H1 (cell line): ENCODE measurements around the gene DEFB112. TPM values are rescaled to one million over a fixed set of nuclear protein-coding genes. Genes with fewer than 3 reads are reported as not detected.

ENCODE experiments used
- BCL11A ChIP-seq, 2 experiments: IDR thresholded peaks; one replicate each; pipeline ENCODE4 v1.6.1; 2011; ENCODE audit warnings: low read depth in 2 of 2, low read length in 2 of 2, mild to moderate bottlenecking in 2 of 2
- CREB1 ChIP-seq: IDR thresholded peaks from 2 replicates; pipeline ENCODE4 v1.6.1; 2012; ENCODE audit warnings: inconsistent platforms
- NANOG ChIP-seq: IDR thresholded peaks from 2 replicates; pipeline ENCODE4 v1.6.1; 2011; ENCODE audit warnings: low read length, low read depth, mild to moderate bottlenecking, inconsistent platforms; ENCODE audit not compliant: insufficient read depth, poor library complexity, severe bottlenecking
- SAP30 ChIP-seq: fragments of 300-600 bp; sonication (generic); IDR thresholded peaks from 2 replicates; pipeline ENCODE4 v1.7.1; 2012; ENCODE audit warnings: low read length, moderate library complexity, mild to moderate bottlenecking, inconsistent platforms; ENCODE audit not compliant: insufficient read depth, insufficient replicate concordance
- SIRT6 ChIP-seq: IDR thresholded peaks from one replicate; pipeline ENCODE4 v1.7.1; 2012; ENCODE audit warnings: low read length, inconsistent platforms
- polyA plus RNA-seq, 7 experiments: library from polyadenylated mRNA; depleted of rRNA in 3 of 7; stranded (reverse) in 5 of 7; unstranded in 2 of 7; fragments of >200 nt in 5 of 7; fragments of 200-250 nt in 2 of 7; gene quantifications; 1 replicate in 5 of 7; 2 replicates in 1 of 7; 4 replicates in 1 of 7; pipeline versions ENCODE4 v1.2.1 to v1.2.3, GENCODE V29; 2011 to 2013; ENCODE audit warnings: missing spikeins in 2 of 7, mixed read lengths in 2 of 7
- total RNA-seq: library from RNA; stranded (reverse); fragmentation: NEBNext Ultra II Directional; extraction: Animal tissue kit (Norgen Biotek cat#: 25700); gene quantifications from 2 replicates; pipeline ENCODE4 v1.2.1, GENCODE V29; 2021

DEFB112 gene
- total and polyA plus RNA-seq, 2 of the 8 experiments (the other 6 are each of a cell fraction or from before 2014, with no cell fraction given) = not detected

DNA sequence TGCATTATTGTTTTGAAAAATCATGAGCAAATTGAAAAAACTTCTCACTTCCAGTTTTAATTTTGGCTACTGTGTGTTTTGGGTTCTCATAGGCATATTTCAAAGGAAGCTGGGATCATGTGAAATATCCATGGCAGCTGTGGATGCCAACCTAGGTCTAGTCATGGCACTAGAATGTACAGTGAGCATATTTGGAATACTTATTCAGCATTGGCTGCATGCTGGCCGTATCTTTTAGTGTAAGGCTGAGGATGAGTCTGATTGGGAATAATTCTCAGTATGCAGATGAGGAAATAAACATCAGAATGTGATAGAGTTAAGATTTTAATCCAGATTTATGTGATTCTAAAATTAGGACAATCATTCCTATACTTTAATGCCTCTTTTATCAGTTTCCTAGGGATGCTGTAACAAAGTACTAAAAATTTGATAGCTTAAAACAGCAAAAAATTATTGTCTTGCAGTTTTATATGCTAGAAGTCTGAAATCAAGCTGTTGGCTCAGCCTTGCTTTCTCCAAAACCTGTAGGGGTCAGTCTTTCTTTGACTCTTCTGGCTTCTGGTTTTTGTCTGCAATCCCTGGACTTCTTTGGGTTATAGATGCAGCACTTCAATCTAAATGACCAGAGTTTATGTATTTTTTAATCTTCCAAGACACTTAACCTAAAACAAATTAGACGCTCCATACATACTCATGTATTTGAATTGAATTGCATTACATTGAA lies 37.7 kb upstream of the DEFB112 start (continued):
- TF ChIP-seq SAP30 = no peak
- no peak for TF ChIP-seq CREB1
- no peak for TF ChIP-seq NANOG
- TF ChIP-seq SIRT6 = no peak
- no peak for TF ChIP-seq BCL11A (IDR thresholded peaks at IDR 0.05; ENCODE audit: low read depth in 2 of 2, low read length in 2 of 2)
